ENCODE data around the gene PCSK2. TPM values are rescaled to one million over a fixed set of nuclear protein-coding genes. Genes with fewer than 3 reads are reported as not detected.

PCSK2 gene
- total and polyA plus RNA-seq, 4 donors, result 0.51 to 9.8 (median 1.5) TPM

DNA sequence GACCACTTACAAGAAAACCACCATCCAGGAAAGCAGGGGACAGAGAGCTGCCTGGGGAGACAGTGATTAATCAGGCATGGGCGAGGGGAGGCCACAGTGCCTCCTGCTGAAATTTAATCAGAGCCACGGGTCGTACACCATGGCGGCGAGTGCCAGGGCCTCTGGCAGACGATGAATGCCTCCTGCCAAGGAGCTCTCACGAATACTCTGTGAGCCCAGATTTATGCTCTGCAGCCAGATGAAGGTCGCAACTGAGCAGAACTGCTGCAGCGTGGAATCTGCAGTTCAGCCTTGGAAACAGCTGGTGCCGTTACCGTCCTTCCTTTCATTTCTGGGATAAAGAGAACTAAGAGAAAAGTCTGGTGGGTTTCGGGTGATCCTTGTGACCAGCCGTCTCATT lies 218.7 kb downstream of the PCSK2 start:
- H3K27ac ChIP-seq (ENCODE audit: low read depth in 1 of 2, low read length in 1 of 2), result no peak overlapping the region
- no peak for ATAC-seq (ENCODE audit: insufficient read depth, low FRiP score)
- H3K9ac ChIP-seq (ENCODE audit: insufficient read depth in 1 of 2, low read length in 2 of 2), result no peak overlapping the region
- DNase-seq, result peak in 2 of 3 donors; percentile 5 to 7
- no peaks in the 10 kb centered on the region for H3K36me3 ChIP-seq (ENCODE audit: control insufficient read depth in 4 of 4, insufficient read depth in 4 of 4, low read length in 4 of 4)
- H3K4me3 ChIP-seq, result no peak overlapping the region
- H3K9me3 ChIP-seq (ENCODE audit: control insufficient read depth in 4 of 4, insufficient read depth in 3 of 4, low read length in 3 of 4), result peaks cover 0 to 2% (median 0%) of the 10 kb centered on the region in 4 donors
- 65 to 73% methylated on average over 13 of the region's 13 CpGs for WGBS, 2 donors
- peaks cover 0 to 3% (median 3%) of the 10 kb centered on the region in 3 donors for H3K27me3 ChIP-seq (ENCODE audit: control insufficient read depth in 3 of 3, insufficient read depth in 3 of 3, low read length in 2 of 3)
- no peaks in the 10 kb centered on the region for H3K4me1 ChIP-seq (ENCODE audit: control insufficient read depth in 5 of 5, insufficient read depth in 5 of 5, low read length in 5 of 5)
- TF ChIP-seq, protein P1, sequence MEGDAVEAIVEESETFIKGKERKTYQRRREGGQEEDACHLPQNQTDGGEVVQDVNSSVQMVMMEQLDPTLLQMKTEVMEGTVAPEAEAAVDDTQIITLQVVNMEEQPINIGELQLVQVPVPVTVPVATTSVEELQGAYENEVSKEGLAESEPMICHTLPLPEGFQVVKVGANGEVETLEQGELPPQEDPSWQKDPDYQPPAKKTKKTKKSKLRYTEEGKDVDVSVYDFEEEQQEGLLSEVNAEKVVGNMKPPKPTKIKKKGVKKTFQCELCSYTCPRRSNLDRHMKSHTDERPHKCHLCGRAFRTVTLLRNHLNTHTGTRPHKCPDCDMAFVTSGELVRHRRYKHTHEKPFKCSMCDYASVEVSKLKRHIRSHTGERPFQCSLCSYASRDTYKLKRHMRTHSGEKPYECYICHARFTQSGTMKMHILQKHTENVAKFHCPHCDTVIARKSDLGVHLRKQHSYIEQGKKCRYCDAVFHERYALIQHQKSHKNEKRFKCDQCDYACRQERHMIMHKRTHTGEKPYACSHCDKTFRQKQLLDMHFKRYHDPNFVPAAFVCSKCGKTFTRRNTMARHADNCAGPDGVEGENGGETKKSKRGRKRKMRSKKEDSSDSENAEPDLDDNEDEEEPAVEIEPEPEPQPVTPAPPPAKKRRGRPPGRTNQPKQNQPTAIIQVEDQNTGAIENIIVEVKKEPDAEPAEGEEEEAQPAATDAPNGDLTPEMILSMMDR (IDR thresholded peaks at IDR 0.05; ENCODE audit: control extremely low read depth, extremely low read depth), result no peak

DNA sequence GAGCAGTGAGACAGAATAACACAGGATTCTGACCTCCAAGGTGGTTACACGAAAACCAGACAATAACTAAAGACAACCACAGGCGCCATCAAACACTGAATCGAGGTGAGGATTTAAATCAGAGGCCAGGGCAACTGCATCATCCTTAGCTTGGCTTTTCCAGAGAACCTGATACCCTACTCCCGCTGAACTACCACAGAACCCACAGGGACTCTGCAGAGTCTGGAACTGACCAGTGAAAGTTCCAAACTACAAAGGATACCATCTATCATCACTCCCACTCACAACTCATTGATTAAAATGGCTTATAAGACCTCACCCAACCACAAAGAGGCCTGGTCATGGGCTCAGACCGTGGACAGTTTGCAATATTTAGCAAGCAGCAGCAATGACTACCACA lies 219.3 kb downstream of the PCSK2 start:
- H3K9ac ChIP-seq (ENCODE audit: insufficient read depth in 1 of 2, low read length in 2 of 2), result no peak overlapping the region
- H3K27me3 ChIP-seq (ENCODE audit: control insufficient read depth in 3 of 3, insufficient read depth in 3 of 3, low read length in 2 of 3), result peaks cover 0 to 3% (median 3%) of the 10 kb centered on the region in 3 donors
- H3K9me3 ChIP-seq (ENCODE audit: control insufficient read depth in 4 of 4, insufficient read depth in 3 of 4, low read length in 3 of 4), result peaks cover 0 to 2% (median 0%) of the 10 kb centered on the region in 4 donors
- TF ChIP-seq, protein P1 (IDR thresholded peaks at IDR 0.05; ENCODE audit: control extremely low read depth, extremely low read depth), result no peak
- H3K27ac ChIP-seq (ENCODE audit: low read depth in 1 of 2, low read length in 1 of 2), result no peak overlapping the region
- no peak overlapping the region for H3K4me3 ChIP-seq
- DNase-seq, result no peak
- ATAC-seq (ENCODE audit: insufficient read depth, low FRiP score), result no peak
- 71 to 82% methylated on average over 5 of the region's 5 CpGs for WGBS, 2 donors
- H3K36me3 ChIP-seq (ENCODE audit: control insufficient read depth in 4 of 4, insufficient read depth in 4 of 4, low read length in 4 of 4), result no peaks in the 10 kb centered on the region
- H3K4me1 ChIP-seq (ENCODE audit: control insufficient read depth in 5 of 5, insufficient read depth in 5 of 5, low read length in 5 of 5), result no peaks in the 10 kb centered on the region

DNA sequence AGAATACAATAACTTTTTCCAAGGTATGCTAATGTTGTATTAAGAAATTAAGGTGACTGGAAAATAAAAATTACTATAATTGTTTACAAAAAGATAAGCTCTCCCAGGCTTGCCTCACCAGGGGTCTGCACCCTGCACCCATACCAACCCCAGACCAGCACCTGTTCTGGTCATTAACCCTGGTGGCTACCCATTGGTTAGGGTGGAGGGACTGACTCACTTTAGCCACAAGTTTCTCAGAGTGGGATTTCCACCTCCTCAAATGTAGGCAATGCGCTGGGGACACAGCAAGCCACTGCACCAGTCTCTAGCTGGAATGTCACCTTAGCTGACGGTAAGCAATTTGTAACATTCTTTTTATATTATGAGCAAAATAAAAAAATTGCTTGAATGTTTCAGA lies 221.2 kb downstream of the PCSK2 start:
- no peaks in the 10 kb centered on the region for H3K36me3 ChIP-seq (ENCODE audit: control insufficient read depth in 4 of 4, insufficient read depth in 4 of 4, low read length in 4 of 4)
- peaks cover 0 to 8% (median 3%) of the 10 kb centered on the region in 3 donors for H3K27me3 ChIP-seq (ENCODE audit: control insufficient read depth in 3 of 3, insufficient read depth in 3 of 3, low read length in 2 of 3)
- no peak overlapping the region for H3K9ac ChIP-seq (ENCODE audit: insufficient read depth in 1 of 2, low read length in 2 of 2)
- no peak overlapping the region for H3K27ac ChIP-seq (ENCODE audit: low read depth in 1 of 2, low read length in 1 of 2)
- H3K4me1 ChIP-seq (ENCODE audit: control insufficient read depth in 5 of 5, insufficient read depth in 5 of 5, low read length in 5 of 5), result no peaks in the 10 kb centered on the region
- WGBS, 2 donors, result 97% methylated on average over 2 of the region's 2 CpGs
- TF ChIP-seq, protein P1 (IDR thresholded peaks at IDR 0.05; ENCODE audit: control extremely low read depth, extremely low read depth), result no peak
- no peak for ATAC-seq (ENCODE audit: insufficient read depth, low FRiP score)
- H3K4me3 ChIP-seq, result no peak overlapping the region
- no peak for DNase-seq
- H3K9me3 ChIP-seq (ENCODE audit: control insufficient read depth in 4 of 4, insufficient read depth in 3 of 4, low read length in 3 of 4), result no peaks in the 10 kb centered on the region

GRCh38 chr20:17449031-17449430 lies 222.2 kb downstream of the PCSK2 start:
- ATAC-seq (ENCODE audit: insufficient read depth, low FRiP score) (no peak), DNase-seq (no peak)
- Histone ChIP-seq H3K27ac (ENCODE audit: low read depth in 1 of 2, low read length in 1 of 2) (no peak overlapping the region), H3K27me3 (ENCODE audit: control insufficient read depth in 3 of 3, insufficient read depth in 3 of 3, low read length in 2 of 3) (peaks cover 0 to 8% (median 3%) of the 10 kb centered on the region in 3 donors), H3K9ac (ENCODE audit: insufficient read depth in 1 of 2, low read length in 2 of 2) (no peak overlapping the region), H3K36me3 (ENCODE audit: control insufficient read depth in 4 of 4, insufficient read depth in 4 of 4, low read length in 4 of 4) (no peaks in the 10 kb centered on the region), H3K4me1 (ENCODE audit: control insufficient read depth in 5 of 5, insufficient read depth in 5 of 5, low read length in 5 of 5) (no peaks in the 10 kb centered on the region), H3K9me3 (ENCODE audit: control insufficient read depth in 4 of 4, insufficient read depth in 3 of 4, low read length in 3 of 4) (peaks cover 0 to 4% (median 0%) of the 10 kb centered on the region in 4 donors), H3K4me3 (no peak overlapping the region)
- TF ChIP-seq, protein P1 (IDR thresholded peaks at IDR 0.05; ENCODE audit: control extremely low read depth, extremely low read depth), result no peak
- WGBS, 2 donors, result 89 to 100% methylated on average over 2 of the region's 2 CpGs

Data from lung (tissue), 12 donors.